ENCODE measurements around the gene MPV17L2.

MPV17L2 gene

GRCh38 chr19:18172331-18173053, 20.5 kb upstream of the MPV17L2 start:
- TF ChIP-seq CTCF (IDR thresholded peaks at IDR 0.05): no peak

GRCh38 chr19:18173054-18173571, 19.9 kb upstream of the MPV17L2 start:
- no peak for TF ChIP-seq CTCF (IDR thresholded peaks at IDR 0.05)

DNA sequence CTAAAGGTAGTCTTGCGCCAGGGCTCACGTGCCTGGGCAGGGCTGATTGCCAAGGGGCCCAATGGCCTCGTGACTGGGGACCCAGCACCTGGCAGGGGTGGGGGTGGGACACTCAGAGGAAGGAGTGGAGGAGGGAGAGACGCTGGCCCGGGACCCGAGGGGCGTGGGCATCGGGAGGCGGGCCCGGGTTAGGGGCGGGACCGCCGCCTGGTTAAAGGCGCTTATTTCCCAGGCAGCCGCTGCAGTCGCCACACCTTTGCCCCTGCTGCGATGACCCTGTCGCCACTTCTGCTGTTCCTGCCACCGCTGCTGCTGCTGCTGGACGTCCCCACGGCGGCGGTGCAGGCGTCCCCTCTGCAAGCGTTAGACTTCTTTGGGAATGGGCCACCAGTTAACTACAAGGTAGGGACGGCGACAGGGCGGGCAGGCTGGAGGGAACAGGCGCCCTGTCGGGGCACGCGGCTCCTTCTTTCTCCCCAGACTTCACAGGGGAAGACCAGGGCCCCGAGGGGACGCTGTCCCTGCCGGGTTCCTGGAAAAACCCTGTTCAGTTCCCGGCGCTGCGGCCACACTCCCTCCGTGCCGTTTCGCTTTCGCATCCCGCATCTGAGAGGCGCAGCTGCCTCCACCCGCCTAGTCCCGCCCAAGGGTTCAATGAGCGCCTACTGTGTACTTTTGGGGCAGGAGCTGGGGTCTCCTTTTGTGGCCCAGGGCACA, 19.3 kb upstream of the MPV17L2 start, which contains the start of gene IFI30:
IFI30 (plus strand) TSS at position 242 of the 717 bp plus-strand sequence; CDS start at position 271, 29 bp downstream.
- no peak for TF ChIP-seq CTCF (IDR thresholded peaks at IDR 0.05)

GRCh38 chr19:18174983-18175382, 18.0 kb upstream of the MPV17L2 start:
- no peak for TF ChIP-seq CTCF (IDR thresholded peaks at IDR 0.05)

DNA sequence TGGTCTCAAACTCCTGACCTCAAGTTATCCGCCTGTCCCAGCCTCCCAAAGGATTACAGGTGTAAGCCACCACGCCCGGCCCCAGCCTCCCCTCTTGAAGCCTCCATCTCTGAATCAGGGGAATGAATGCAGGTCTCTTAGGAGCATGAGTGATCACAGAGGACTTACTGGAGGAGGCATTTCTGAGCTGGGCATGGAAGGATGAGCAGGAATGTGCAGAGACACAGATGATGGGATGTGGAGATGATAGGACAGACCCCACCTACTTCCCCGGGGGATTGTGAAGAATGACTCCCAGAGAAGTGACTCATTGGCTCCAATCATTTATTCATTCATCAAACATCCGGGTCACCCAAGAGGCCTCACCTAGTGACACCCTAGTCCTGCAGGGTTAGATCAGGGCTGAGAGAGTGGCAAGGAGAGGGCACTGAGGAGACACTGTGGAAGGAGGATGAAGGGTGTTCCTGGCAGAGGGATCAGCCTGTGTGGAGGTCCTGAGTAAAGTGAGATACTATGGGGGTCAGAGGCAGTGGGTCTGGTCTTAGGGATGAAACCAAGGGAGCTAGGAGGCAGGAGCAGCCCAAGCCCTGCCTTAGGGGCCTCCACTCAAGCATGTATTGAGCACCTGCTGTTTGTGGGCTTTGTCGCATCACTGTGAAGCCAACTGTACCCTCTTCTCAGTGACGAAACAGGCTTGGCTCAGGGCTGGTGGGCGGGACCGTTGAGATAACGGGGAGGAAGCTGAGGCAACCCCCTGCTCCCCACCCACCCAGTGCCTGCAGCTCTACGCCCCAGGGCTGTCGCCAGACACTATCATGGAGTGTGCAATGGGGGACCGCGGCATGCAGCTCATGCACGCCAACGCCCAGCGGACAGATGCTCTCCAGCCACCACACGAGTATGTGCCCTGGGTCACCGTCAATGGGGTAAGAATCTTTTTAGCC, 16.4 kb upstream of the MPV17L2 start:
- no peak for TF ChIP-seq CTCF (IDR thresholded peaks at IDR 0.05)

GRCh38 chr19:18179957-18180356, 13.1 kb upstream of the MPV17L2 start:
- no peak for TF ChIP-seq CTCF (IDR thresholded peaks at IDR 0.05)

DNA sequence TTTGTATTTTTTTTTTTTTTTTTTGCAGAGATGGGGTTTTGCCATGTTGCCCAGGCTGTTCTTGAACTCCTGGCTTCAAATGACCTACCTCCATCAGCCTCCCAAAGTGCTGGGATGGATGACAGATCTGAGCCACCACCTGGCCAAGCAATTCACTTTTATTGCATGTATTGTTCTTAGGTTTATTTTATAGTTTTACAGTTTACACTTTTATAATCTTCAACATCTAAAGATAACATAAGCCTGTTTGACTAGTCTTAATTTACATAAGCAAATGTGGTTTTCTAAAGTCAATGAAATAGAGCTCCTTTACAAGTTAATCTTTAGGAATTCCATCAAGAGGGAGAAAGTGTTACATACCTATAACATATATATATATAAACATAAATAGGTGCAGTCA, 9.5 kb upstream of the MPV17L2 start:
- TF ChIP-seq CTCF (IDR thresholded peaks at IDR 0.05): no peak

All from LNCAP (cell line).